HG03045 (cell line): ENCODE results near the gene MYF6.

Source experiments
- ATAC-seq: cut with Tn5 transposase; IDR thresholded peaks from one replicate; pipeline ENCODE4 v1.9.1; 2021; ENCODE audit warnings: mild to moderate bottlenecking, moderate library complexity; ENCODE audit not compliant: unreplicated experiment

MYF6 gene

DNA sequence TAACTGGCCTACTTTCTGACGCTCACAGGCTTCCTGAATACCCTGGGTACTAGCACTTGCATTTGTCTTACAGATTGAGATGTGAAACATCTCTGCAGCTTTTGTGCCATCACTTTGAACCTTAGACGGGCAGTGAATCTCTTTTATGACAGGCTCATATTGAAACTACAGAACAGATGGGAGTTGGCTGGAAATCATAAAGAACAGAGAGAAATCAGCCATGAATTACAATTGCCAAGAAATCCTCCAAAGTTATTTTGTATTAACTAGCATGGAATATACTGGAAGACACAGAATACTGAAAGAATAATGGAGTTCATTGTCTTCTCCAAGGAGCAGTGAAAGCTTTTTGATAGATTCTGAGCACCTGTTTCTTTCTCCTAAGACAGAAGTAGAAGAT, 42.0 kb downstream of the MYF6 start:
- ATAC-seq = no peak

DNA sequence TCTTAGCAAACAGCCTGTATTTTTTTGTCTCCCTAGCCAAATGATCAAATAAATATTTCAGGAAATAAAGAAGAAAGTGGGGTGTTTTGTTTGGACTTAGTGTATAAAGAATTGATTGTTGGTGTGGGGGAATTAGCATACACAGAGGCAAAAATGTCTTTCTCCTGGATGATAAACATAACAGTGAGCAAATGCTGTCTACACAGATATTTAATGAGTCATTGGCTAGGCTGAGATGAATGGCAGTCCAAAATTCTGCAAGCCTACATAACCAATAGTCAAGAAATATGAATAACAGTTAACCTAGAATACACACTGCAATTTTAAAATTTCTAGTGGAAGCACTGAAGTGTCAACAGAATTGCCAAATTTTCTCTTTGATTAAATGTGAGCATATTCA, 45.0 kb downstream of the MYF6 start:
- ATAC-seq = no peak

DNA sequence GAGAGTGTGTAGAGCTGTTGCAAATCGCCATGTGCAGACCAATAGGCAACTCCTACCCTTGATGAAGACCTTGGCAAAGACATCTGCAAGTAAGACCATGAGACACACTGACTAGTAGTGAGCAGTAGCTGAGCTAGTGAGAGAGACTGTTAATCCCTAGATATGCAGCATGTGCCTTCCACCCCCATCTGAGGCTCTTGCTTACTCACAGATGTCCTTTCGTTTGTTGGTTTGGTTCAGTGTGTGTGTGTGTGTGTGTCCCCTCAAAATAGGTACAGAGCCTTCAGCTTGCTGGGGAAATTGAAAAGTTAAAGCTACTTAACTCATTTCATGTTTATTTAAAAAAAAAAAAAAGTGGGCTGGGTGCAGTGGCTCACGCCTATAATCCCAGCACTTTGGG, 46.8 kb downstream of the MYF6 start:
- no peak for ATAC-seq

DNA sequence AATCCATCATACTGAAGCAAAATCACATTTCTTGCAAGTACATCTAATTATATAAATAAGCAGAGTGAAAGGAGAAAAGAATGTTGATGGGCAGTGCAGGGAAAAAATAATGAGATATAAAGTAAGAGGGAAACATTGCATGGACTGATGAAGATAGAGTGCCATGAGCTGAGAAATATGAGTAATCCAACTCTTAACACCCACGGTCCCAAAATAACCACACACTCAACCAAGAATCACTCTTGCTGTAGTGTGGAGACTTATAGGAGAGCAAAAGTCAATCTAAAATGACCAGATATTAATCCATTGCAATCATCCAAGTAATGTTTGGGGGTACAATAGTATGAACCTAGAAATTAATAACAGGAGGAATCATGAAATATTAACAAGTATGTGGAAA, 49.4 kb downstream of the MYF6 start:
- ATAC-seq = peak; percentile 85
